GM23338 (cell line): ENCODE results near the gene DOK7.

Experiments
- CREB1 ChIP-seq: fragments of 250-450 bp; sonication (Bioruptor Pico); IDR thresholded peaks from 2 replicates; pipeline ENCODE4 v1.5.0; 2020; ENCODE audit warnings: low read depth, mild to moderate bottlenecking, moderate library complexity
- CTCF ChIP-seq, 2 experiments: fragments of 200-600 bp in 1 of 2; sonication (generic) in 1 of 2; conservative IDR thresholded peaks; 2 replicates each; pipeline versions ENCODE4 v1.5.1 to v1.6.1; 2016 to 2017; ENCODE audit warnings: antibody characterized with exemption in 2 of 2, low read depth in 2 of 2, mild to moderate bottlenecking in 2 of 2, moderate library complexity in 1 of 2
- ETS1 ChIP-seq: IDR thresholded peaks from 2 replicates; pipeline ENCODE4 v1.6.1; 2016; ENCODE audit warnings: antibody characterized with exemption
- EZH2 ChIP-seq: fragments of 200-600 bp; sonication (generic); IDR thresholded peaks from one replicate; pipeline ENCODE4 v1.8.0; 2017; ENCODE audit warnings: antibody characterized with exemption, mild to moderate bottlenecking, low read depth; ENCODE audit not compliant: unreplicated experiment
- JUNB ChIP-seq: IDR thresholded peaks from one replicate; pipeline ENCODE4 v1.6.1; 2016; ENCODE audit warnings: antibody characterized with exemption; ENCODE audit not compliant: unreplicated experiment
- POLR2AphosphoS5 ChIP-seq: IDR thresholded peaks from 2 replicates; pipeline ENCODE4 v1.6.1; 2016; ENCODE audit warnings: antibody characterized with exemption, low read depth
- REST ChIP-seq: IDR thresholded peaks from one replicate; pipeline ENCODE4 v1.6.1; 2018; ENCODE audit warnings: antibody characterized with exemption; ENCODE audit not compliant: unreplicated experiment
- STAT1 ChIP-seq: IDR thresholded peaks from one replicate; pipeline ENCODE4 v1.6.1; 2016; ENCODE audit warnings: antibody characterized with exemption; ENCODE audit not compliant: unreplicated experiment
- ZNF331 ChIP-seq: fragments of 250-450 bp; sonication (Bioruptor Pico); IDR thresholded peaks from 2 replicates; pipeline ENCODE4 v1.5.0; 2020; ENCODE audit warnings: low read depth, mild to moderate bottlenecking, moderate library complexity

GRCh38 chr4:3465698-3466671 lies 2.9 kb downstream of the DOK7 start:
- TF ChIP-seq CTCF (conservative IDR thresholded peaks at IDR 0.05; ENCODE audit: low read depth in 2 of 2) (peak; percentile 37 to 57; a peak in 3 of 4 replicates), EZH2 (no peak), REST (no peak), POLR2AphosphoS5 (no peak), ETS1 (no peak), ZNF331 (CRISPR knock-in tag) (no peak), JUNB (no peak), CREB1 (CRISPR knock-in tag) (no peak), STAT1 (no peak)
